Measurements from ENCODE around the gene TEP1.
"Not testable (repeated sequence)": the region's sequence is repeated elsewhere in the genome, so short reads cannot be mapped to it uniquely, and the experiment has no call there.

Gene TEP1

DNA sequence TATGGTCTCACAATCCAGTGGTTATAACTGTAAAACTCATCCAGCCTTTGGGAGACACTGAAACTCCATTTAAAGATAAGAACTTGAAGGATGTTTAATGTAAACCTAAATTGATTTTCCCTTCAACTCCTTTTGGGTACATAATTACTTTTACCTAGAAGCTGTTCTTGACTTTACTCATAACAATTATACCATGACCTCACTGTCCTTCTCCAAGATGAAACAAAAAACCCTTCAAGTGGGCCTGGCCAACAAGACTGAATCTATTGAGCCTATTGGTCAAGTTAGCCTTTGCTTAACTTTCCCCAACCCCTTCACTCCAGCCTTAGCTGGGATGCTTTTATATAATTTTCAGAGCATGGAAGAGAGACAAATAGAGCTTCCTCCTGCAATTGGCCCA lies 47.4 kb downstream of the TEP1 start:
- Histone ChIP-seq H3K9me3 (ENCODE audit: insufficient read depth, low read depth, low read length) (no peaks in the 10 kb centered on the region), H3K36me3 (ENCODE audit: insufficient read depth, low read length) (peaks cover 42% of the 10 kb centered on the region), H3K9ac (ENCODE audit: low read depth, low read length) (no peak overlapping the region), H3K27me3 (ENCODE audit: insufficient read depth, low read length) (no peaks in the 10 kb centered on the region), H3K4me1 (ENCODE audit: insufficient read depth, low read length) (no peaks in the 10 kb centered on the region), H3K4me3 (ENCODE audit: low read length) (no peak overlapping the region), H3K27ac (ENCODE audit: low read depth, low read length) (no peak overlapping the region)

DNA sequence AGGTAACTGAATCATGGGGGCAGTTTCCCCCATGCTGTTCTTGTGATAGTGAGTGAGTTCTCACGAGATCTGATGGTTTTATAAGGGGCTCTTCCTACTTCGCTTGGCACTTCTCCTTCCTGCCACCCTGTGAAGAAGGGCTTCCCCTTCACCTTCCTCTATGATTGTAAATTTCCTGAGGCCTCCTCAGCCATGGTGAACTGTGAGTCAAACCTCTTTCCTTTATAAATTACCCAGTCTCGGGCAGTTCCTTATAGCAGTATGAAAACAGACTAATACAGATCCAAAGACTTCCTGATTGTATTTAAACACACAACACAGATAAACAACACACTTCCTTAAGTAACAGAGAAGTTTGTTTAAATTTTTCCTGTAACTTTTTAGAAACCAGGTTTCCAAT lies 54.8 kb downstream of the TEP1 start:
- not testable (repeated sequence) for H3K9ac ChIP-seq (ENCODE audit: low read depth, low read length); H3K4me1 ChIP-seq (ENCODE audit: insufficient read depth, low read length); H3K4me3 ChIP-seq (ENCODE audit: low read length); H3K27me3 ChIP-seq (ENCODE audit: insufficient read depth, low read length); H3K9me3 ChIP-seq (ENCODE audit: insufficient read depth, low read depth, low read length); H3K27ac ChIP-seq (ENCODE audit: low read depth, low read length)
- peaks cover 67% of the 10 kb centered on the region for H3K36me3 ChIP-seq (ENCODE audit: insufficient read depth, low read length)
- 98% methylated on average over 2 of the region's 3 CpGs for WGBS

DNA sequence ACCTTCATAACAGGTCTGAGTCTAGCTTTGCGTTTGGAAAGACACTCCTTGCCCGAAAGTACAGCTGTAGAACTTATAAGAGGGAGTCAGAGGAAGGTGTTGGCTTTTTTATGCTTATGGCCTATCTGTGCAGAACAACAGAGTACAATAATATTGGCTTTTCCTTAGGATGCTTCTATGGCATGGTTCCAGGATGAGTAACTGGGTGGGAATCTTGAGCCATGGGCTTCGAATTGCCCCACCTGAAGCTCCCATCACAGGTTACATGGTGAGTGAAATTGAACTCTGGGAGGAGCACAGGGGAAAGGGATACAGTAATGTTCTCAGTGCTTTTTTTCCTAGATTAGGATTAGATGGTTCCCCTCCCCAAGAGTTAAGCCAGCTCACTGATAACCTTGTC lies 56.9 kb downstream of the TEP1 start:
- H3K9ac ChIP-seq (ENCODE audit: low read depth, low read length): no peak overlapping the region
- no peaks in the 10 kb centered on the region for H3K27me3 ChIP-seq (ENCODE audit: insufficient read depth, low read length)
- WGBS: 96% methylated on average over 3 of the region's 3 CpGs
- H3K9me3 ChIP-seq (ENCODE audit: insufficient read depth, low read depth, low read length): no peaks in the 10 kb centered on the region
- H3K4me1 ChIP-seq (ENCODE audit: insufficient read depth, low read length): no peaks in the 10 kb centered on the region
- no peak overlapping the region for H3K27ac ChIP-seq (ENCODE audit: low read depth, low read length)
- no peak overlapping the region for H3K4me3 ChIP-seq (ENCODE audit: low read length)
- peaks cover 82% of the 10 kb centered on the region for H3K36me3 ChIP-seq (ENCODE audit: insufficient read depth, low read length)

DNA sequence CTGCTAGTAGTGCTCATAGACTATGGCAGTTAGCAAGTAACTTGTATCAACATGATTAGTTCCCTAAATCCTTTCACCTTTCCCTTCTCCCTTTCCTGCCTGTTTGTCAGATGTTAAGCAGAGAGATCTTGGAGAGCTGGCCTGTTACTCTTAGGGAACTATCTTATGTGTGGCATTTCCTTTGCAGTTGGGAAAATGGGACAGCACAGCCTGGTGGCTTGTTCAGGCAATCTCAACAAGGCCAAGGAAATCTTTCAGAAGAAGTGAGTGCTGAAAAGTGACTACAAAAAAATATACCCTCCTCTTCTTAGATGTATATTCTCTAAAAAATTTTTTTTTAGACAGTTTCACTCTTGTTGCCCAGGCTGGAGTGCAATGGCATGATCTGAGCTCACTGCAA lies 62.4 kb downstream of the TEP1 start:
- Histone ChIP-seq H3K27me3 (ENCODE audit: insufficient read depth, low read length) (no peaks in the 10 kb centered on the region), H3K9me3 (ENCODE audit: insufficient read depth, low read depth, low read length) (no peaks in the 10 kb centered on the region), H3K4me3 (ENCODE audit: low read length) (no peak overlapping the region), H3K4me1 (ENCODE audit: insufficient read depth, low read length) (no peaks in the 10 kb centered on the region), H3K36me3 (ENCODE audit: insufficient read depth, low read length) (peaks cover 93% of the 10 kb centered on the region), H3K27ac (ENCODE audit: low read depth, low read length) (no peak overlapping the region), H3K9ac (ENCODE audit: low read depth, low read length) (no peak overlapping the region)

DNA sequence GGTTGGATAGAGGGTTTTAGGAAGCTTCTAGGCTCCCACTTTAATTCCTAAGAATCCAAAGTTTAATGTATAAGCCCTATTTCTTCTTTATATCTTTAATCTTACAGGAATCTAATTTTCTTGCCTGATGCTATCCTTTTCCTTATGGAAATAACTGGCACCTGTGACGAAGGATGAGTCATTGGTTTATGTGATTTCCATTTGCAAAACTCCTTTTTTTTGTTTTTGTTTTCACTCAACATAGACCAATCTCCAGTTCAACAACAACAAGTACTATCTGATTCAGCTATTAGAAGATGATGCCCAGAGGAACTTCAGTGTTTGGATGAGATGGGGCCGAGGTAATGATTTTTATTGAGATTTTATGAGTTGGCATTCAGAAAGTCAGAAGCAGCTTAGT lies 63.0 kb downstream of the TEP1 start:
- 97% methylated on average over 2 of the region's 2 CpGs for WGBS
- H3K27me3 ChIP-seq (ENCODE audit: insufficient read depth, low read length): no peaks in the 10 kb centered on the region
- H3K4me3 ChIP-seq (ENCODE audit: low read length): no peak overlapping the region
- no peaks in the 10 kb centered on the region for H3K4me1 ChIP-seq (ENCODE audit: insufficient read depth, low read length)
- H3K36me3 ChIP-seq (ENCODE audit: insufficient read depth, low read length): peaks cover 93% of the 10 kb centered on the region
- no peak overlapping the region for H3K27ac ChIP-seq (ENCODE audit: low read depth, low read length)
- H3K9me3 ChIP-seq (ENCODE audit: insufficient read depth, low read depth, low read length): no peaks in the 10 kb centered on the region
- H3K9ac ChIP-seq (ENCODE audit: low read depth, low read length): no peak overlapping the region

DNA sequence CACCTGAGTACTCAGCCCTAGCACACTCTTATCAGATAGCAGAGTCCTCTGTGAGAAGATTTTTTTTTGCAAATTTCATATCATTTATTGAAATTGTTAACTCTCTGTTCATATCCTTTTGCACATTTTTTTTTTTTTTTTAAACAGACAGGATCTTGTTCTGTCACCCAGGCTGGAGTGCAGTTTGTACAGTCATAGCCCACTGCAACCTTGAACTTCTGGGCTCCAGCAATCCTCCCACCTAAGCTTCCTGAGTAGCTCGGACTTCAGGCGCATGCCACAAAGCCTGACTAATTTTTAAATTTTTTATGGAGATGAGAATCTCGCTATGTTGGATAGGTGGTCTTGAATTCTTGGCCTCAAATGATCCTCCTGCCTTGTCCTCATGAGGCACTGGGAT lies 65.6 kb downstream of the TEP1 start:
- Histone ChIP-seq H3K9me3 (ENCODE audit: insufficient read depth, low read depth, low read length) (no peaks in the 10 kb centered on the region), H3K27ac (ENCODE audit: low read depth, low read length) (no peak overlapping the region), H3K36me3 (ENCODE audit: insufficient read depth, low read length) (peaks cover 76% of the 10 kb centered on the region), H3K4me1 (ENCODE audit: insufficient read depth, low read length) (no peaks in the 10 kb centered on the region), H3K9ac (ENCODE audit: low read depth, low read length) (no peak overlapping the region), H3K4me3 (ENCODE audit: low read length) (no peak overlapping the region), H3K27me3 (ENCODE audit: insufficient read depth, low read length) (no peaks in the 10 kb centered on the region)
- 92% methylated on average over 3 of the region's 3 CpGs for WGBS

DNA sequence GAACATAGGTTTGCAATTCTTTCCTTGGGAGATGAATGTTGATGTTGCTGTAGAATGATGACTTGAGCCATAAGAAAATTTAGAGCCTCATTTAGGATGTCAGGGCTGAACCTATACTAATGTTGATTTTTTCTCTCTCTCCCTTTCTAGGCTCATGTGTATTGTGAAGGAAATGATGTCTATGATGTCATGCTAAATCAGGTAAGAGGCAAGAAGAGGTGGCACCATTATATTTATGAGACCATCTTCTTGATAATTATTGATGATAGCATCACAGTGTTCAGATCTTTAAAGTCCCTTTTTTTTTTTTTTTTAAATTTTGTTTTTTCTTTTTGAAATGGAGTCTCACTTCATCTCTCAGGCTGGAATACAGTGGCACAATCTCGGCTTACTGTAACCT lies 66.6 kb downstream of the TEP1 start:
- H3K9ac ChIP-seq (ENCODE audit: low read depth, low read length): no peak overlapping the region
- no peaks in the 10 kb centered on the region for H3K4me1 ChIP-seq (ENCODE audit: insufficient read depth, low read length)
- no peak overlapping the region for H3K4me3 ChIP-seq (ENCODE audit: low read length)
- H3K36me3 ChIP-seq (ENCODE audit: insufficient read depth, low read length): peaks cover 66% of the 10 kb centered on the region
- WGBS: 96% methylated on average over 1 of the region's 1 CpG
- no peaks in the 10 kb centered on the region for H3K9me3 ChIP-seq (ENCODE audit: insufficient read depth, low read depth, low read length)
- no peaks in the 10 kb centered on the region for H3K27me3 ChIP-seq (ENCODE audit: insufficient read depth, low read length)
- no peak overlapping the region for H3K27ac ChIP-seq (ENCODE audit: low read depth, low read length)

DNA sequence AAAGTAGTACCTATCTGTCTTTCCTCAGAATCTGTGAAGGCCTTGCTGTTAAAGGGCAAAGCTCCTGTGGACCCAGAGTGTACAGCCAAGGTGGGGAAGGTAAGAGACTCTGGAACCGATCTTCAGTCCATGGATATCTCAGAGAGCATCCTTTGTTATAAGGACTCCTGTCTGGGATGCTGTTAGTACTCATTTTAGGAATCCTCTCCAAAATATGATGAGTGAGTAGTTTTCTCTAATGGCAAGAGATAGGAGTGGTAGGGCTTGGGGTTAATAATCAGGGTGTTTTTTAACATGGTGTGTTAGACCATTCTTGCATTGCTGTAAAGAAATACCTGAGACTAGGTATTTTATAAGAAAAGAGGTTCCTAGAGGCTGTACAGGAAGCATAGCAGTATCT lies 67.9 kb downstream of the TEP1 start:
- Histone ChIP-seq H3K4me3 (ENCODE audit: low read length) (no peak overlapping the region), H3K9me3 (ENCODE audit: insufficient read depth, low read depth, low read length) (no peaks in the 10 kb centered on the region), H3K27ac (ENCODE audit: low read depth, low read length) (no peak overlapping the region), H3K4me1 (ENCODE audit: insufficient read depth, low read length) (no peaks in the 10 kb centered on the region), H3K9ac (ENCODE audit: low read depth, low read length) (no peak overlapping the region), H3K36me3 (ENCODE audit: insufficient read depth, low read length) (peaks cover 54% of the 10 kb centered on the region), H3K27me3 (ENCODE audit: insufficient read depth, low read length) (no peaks in the 10 kb centered on the region)
- WGBS: 94% methylated on average over 1 of the region's 1 CpG

DNA sequence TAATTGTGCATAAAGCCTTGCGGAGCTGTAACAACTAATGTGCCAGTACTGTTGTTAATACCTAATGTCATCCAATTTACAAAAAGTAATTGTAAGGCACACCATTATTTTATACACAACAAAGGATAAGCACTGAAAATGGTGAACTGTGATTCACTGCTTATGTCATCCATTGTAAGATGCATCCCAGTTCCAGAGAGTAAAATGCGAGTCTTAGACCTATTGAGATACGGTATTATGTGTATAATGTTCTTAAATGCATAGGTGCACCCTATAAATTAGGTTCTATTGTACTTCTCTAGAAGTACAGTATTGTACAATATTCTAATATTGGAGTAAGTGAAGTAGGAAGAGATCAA lies 69.5 kb downstream of the TEP1 start:
- Histone ChIP-seq H3K9ac (ENCODE audit: low read depth, low read length) (peak overlapping the region; percentile 96), H3K36me3 (ENCODE audit: insufficient read depth, low read length) (peaks cover 39% of the 10 kb centered on the region), H3K27ac (ENCODE audit: low read depth, low read length) (peak overlapping the region; percentile 96), H3K4me3 (ENCODE audit: low read length) (peak overlapping the region; percentile 89), H3K4me1 (ENCODE audit: insufficient read depth, low read length) (no peaks in the 10 kb centered on the region), H3K9me3 (ENCODE audit: insufficient read depth, low read depth, low read length) (no peaks in the 10 kb centered on the region), H3K27me3 (ENCODE audit: insufficient read depth, low read length) (no peaks in the 10 kb centered on the region)
- 0% methylated on average over 3 of the region's 3 CpGs for WGBS

DNA sequence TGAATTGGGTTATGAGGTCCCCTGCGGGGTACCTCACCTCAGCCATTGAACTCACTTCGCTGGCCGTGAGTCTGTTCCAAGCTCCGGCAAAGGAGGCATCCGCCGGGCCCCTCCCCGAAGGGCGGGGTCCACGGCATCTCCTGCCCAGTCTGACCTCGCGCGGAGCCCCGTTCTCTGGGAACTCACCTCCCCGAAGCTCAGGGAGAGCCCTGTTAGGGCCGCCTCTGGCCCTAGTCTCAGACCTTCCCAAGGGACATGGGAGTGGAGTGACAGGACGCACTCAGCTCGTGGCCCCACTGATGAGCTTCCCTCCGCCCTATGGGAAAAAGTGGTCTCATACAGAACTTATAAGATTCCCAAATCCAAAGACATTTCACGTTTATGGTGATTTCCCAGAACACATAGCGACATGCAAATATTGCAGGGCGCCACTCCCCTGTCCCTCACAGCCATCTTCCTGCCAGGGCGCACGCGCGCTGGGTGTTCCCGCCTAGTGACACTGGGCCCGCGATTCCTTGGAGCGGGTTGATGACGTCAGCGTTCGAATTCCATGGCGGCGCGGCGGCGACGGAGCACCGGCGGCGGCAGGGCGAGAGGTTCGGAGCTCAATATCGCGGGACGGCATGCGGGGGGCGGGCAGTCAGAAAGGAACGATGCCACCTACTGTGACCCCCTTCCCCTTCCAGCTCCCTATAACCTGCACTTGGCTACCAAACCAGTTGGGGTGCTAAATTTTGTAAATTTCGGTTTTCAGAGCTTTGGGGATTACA lies 70.0 kb downstream of the TEP1 start, which contains the start of gene PARP2:
TSS of gene PARP2 (plus strand) at position 544 of the 770 bp plus-strand sequence. CDS start at position 551, 7 bp downstream.
- Histone ChIP-seq H3K9me3 (ENCODE audit: insufficient read depth, low read depth, low read length) (no peaks in the 10 kb centered on the region), H3K27me3 (ENCODE audit: insufficient read depth, low read length) (no peaks in the 10 kb centered on the region), H3K9ac (ENCODE audit: low read depth, low read length) (peak within 1 kb of the TSS; percentile 96), H3K27ac (ENCODE audit: low read depth, low read length) (peak within 1 kb of the TSS; percentile 96), H3K4me3 (ENCODE audit: low read length) (peak within 1 kb of the TSS; percentile 89), H3K36me3 (ENCODE audit: insufficient read depth, low read length) (peaks cover 33% of the 10 kb centered on the region), H3K4me1 (ENCODE audit: insufficient read depth, low read length) (no peaks in the 10 kb centered on the region)
- WGBS: under 1% methylated on average over 50 of the region's 50 CpGs

DNA sequence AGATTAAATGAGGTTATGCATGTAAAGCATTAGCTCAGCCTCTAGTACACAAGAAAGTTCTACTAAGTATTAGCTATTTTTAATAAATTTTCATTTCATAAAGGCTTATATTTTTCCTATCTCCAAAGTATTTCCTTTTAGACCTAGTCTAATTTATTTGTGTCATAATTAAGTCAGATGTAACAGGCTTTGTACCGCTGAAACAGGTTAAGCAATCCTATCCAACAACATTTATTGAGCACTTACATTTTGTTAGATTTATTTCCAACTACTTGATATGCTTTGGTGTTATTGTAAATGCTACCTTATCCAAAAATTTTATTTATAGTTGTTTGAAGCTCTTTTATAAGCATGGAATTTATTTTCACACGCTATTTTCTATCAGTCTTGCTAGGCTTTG lies 71.7 kb downstream of the TEP1 start:
- no peaks in the 10 kb centered on the region for H3K27me3 ChIP-seq (ENCODE audit: insufficient read depth, low read length)
- no CpG with 5 or more reads among the region's 2 CpGs for WGBS
- H3K4me3 ChIP-seq (ENCODE audit: low read length): peak overlapping the region; percentile 89
- peak overlapping the region; percentile 96; the same call in 1 of the 2 replicates for H3K27ac ChIP-seq (ENCODE audit: low read depth, low read length)
- H3K36me3 ChIP-seq (ENCODE audit: insufficient read depth, low read length): peaks cover 19% of the 10 kb centered on the region
- no peaks in the 10 kb centered on the region for H3K9me3 ChIP-seq (ENCODE audit: insufficient read depth, low read depth, low read length)
- H3K9ac ChIP-seq (ENCODE audit: low read depth, low read length): peak overlapping the region; percentile 92
- H3K4me1 ChIP-seq (ENCODE audit: insufficient read depth, low read length): no peaks in the 10 kb centered on the region

DNA sequence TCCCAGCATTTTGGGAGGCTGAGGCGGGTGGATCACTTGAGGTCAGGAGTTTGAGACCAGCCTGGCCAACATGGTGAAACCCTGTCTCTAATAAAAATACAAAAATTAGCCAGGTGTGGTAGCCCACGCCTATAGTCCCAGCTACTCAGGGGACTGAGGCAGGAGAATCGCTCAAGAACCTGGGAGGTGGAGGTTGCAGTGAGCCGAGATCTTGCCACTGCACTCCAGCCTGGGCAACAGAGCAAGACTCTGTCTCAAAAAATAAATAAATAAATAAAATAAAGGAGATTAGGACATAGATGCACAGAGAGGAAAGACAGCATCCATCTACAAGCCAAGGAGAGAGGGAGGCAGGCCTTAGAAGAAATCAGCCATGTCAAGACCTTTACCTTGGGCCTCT lies 72.3 kb downstream of the TEP1 start:
- H3K4me3 ChIP-seq (ENCODE audit: low read length): peak overlapping the region; percentile 89; the same call in 1 of the 2 replicates
- not testable (repeated sequence) for H3K4me1 ChIP-seq (ENCODE audit: insufficient read depth, low read length); H3K9ac ChIP-seq (ENCODE audit: low read depth, low read length); H3K27me3 ChIP-seq (ENCODE audit: insufficient read depth, low read length); H3K9me3 ChIP-seq (ENCODE audit: insufficient read depth, low read depth, low read length); H3K27ac ChIP-seq (ENCODE audit: low read depth, low read length)
- peaks cover 13% of the 10 kb centered on the region for H3K36me3 ChIP-seq (ENCODE audit: insufficient read depth, low read length)
- 94% methylated on average over 4 of the region's 4 CpGs for WGBS

Measured in HUES64 (cell line).